Astrocyte (in vitro differentiated cells and primary cell): Measurements from ENCODE around the gene UNC79. TPM values are rescaled to one million over a fixed set of nuclear protein-coding genes. Genes with fewer than 3 reads are reported as not detected.

Experiments
- DNase-seq: peaks from one replicate; pipeline ENCODE4 v3.0.0-alpha.2; 2010; ENCODE audit warnings: low read depth
- FAIRE-seq: peaks from 2 replicates; lab custom pipeline; 2011; peaks lifted over from hg19 to GRCh38; lab: Jason Lieb, UNC
- H2AFZ ChIP-seq: 2 replicates; pipeline ENCODE4 v1.6.0; 2012; ENCODE audit warnings: low read depth, low read length, inconsistent platforms
- H3K27ac ChIP-seq: 2 replicates; pipeline ENCODE4 v1.5.1; 2011; ENCODE audit warnings: low read depth, low read length, inconsistent platforms
- H3K27me3 ChIP-seq: 2 replicates; pipeline ENCODE4 v1.6.0; 2011; ENCODE audit warnings: low read length, inconsistent platforms; ENCODE audit not compliant: insufficient read depth
- H3K36me3 ChIP-seq: 2 replicates; pipeline ENCODE4 v1.5.1; 2011; ENCODE audit warnings: low read length, inconsistent platforms; ENCODE audit not compliant: insufficient read depth
- H3K4me1 ChIP-seq: 2 replicates; pipeline ENCODE4 v1.5.1; 2011; ENCODE audit warnings: low read length, inconsistent platforms; ENCODE audit not compliant: insufficient read depth
- H3K4me2 ChIP-seq: 2 replicates; pipeline ENCODE4 v1.6.0; 2012; ENCODE audit warnings: low read length, inconsistent platforms
- H3K4me3 ChIP-seq: 2 replicates; pipeline ENCODE4 v1.5.1; 2011; ENCODE audit warnings: low read depth, mild to moderate bottlenecking, low read length, inconsistent platforms; ENCODE audit not compliant: insufficient read depth
- H3K79me2 ChIP-seq: 2 replicates; pipeline ENCODE4 v1.6.0; 2012; ENCODE audit warnings: mild to moderate bottlenecking, low read length, inconsistent platforms; ENCODE audit not compliant: insufficient read depth
- H3K9ac ChIP-seq: 2 replicates; pipeline ENCODE4 v1.6.0; 2012; ENCODE audit warnings: mild to moderate bottlenecking, low read length, inconsistent platforms
- H3K9me3 ChIP-seq: 2 replicates; pipeline ENCODE4 v1.5.1; 2012; ENCODE audit warnings: low read depth, mild to moderate bottlenecking, low read length, inconsistent platforms; ENCODE audit not compliant: insufficient read depth
- H4K20me1 ChIP-seq: 2 replicates; pipeline ENCODE4 v1.6.0; 2012; ENCODE audit warnings: low read length, inconsistent platforms; ENCODE audit not compliant: insufficient read depth
- H3K27ac Mint-ChIP-seq: one replicate; pipeline ENCODE4 v1.8.0; 2021; ENCODE audit warnings: mild to moderate bottlenecking, mixed read lengths; ENCODE audit not compliant: unreplicated experiment
- H3K27me3 Mint-ChIP-seq: one replicate; pipeline ENCODE4 v1.8.0; 2021; ENCODE audit warnings: low read depth, mixed read lengths; ENCODE audit not compliant: unreplicated experiment
- H3K36me3 Mint-ChIP-seq: one replicate; pipeline ENCODE4 v1.8.0; 2021; ENCODE audit warnings: low read depth, mixed read lengths; ENCODE audit not compliant: unreplicated experiment
- H3K4me1 Mint-ChIP-seq: one replicate; pipeline ENCODE4 v1.8.0; 2021; ENCODE audit warnings: low read depth, mixed read lengths; ENCODE audit not compliant: unreplicated experiment
- H3K4me3 Mint-ChIP-seq: one replicate; pipeline ENCODE4 v1.8.0; 2021; ENCODE audit warnings: mild to moderate bottlenecking, moderate library complexity, mixed read lengths; ENCODE audit not compliant: unreplicated experiment
- H3K9me3 Mint-ChIP-seq: one replicate; pipeline ENCODE4 v1.8.0; 2021; ENCODE audit warnings: mild to moderate bottlenecking, mixed read lengths; ENCODE audit not compliant: unreplicated experiment
- CTCF ChIP-seq: IDR thresholded peaks from 2 replicates; pipeline ENCODE4 v1.5.1; 2011; ENCODE audit warnings: low read depth, mild to moderate bottlenecking, inconsistent platforms, low read length, moderate library complexity; ENCODE audit not compliant: insufficient read depth
- EZH2 ChIP-seq: IDR thresholded peaks from 2 replicates; pipeline ENCODE4 v1.6.1; 2012; ENCODE audit warnings: mild to moderate bottlenecking, low read length, inconsistent platforms; ENCODE audit not compliant: insufficient read depth
- total RNA-seq: library from RNA; stranded (reverse); gene quantifications from 2 replicates; pipeline ENCODE4 v1.2.1, GENCODE V29; 2021

UNC79 gene
- total RNA-seq, 1 donor from 2014 or later: 0.66 TPM

- no peak overlapping the region for H3K27ac Mint-ChIP-seq
- Histone ChIP-seq H3K9ac (no peak overlapping the region), H4K20me1 (no peaks in the 10 kb centered on the region), H3K79me2 (no peaks in the 10 kb centered on the region), H3K9me3 (peaks cover 2% of the 10 kb centered on the region), H3K4me2 (no peak overlapping the region), H3K4me3 (no peak overlapping the region), H2AFZ (no peak overlapping the region), H3K4me1 (no peaks in the 10 kb centered on the region), H3K27ac (no peak overlapping the region), H3K36me3 (no peaks in the 10 kb centered on the region), H3K27me3 (no peaks in the 10 kb centered on the region)
- H3K4me1 Mint-ChIP-seq: no peaks in the 10 kb centered on the region
- no peak for FAIRE-seq
- TF ChIP-seq EZH2 (no peak), CTCF (no peak)
- H3K4me3 Mint-ChIP-seq: no peak overlapping the region
- H3K27me3 Mint-ChIP-seq: no peaks in the 10 kb centered on the region
- DNase-seq: no peak
- H3K36me3 Mint-ChIP-seq: no peaks in the 10 kb centered on the region
- H3K9me3 Mint-ChIP-seq: peaks cover 17% of the 10 kb centered on the region
Observed at GRCh38 chr14:93665169-93665568, 234.4 kb downstream of the UNC79 start.

- FAIRE-seq (no peak), DNase-seq (no peak)
- H3K9me3 ChIP-seq: no peaks in the 10 kb centered on the region
Observed at GRCh38 chr14:93669632-93670031, 238.9 kb downstream of the UNC79 start.

More at GRCh38 chr14:93669632-93670031, 238.9 kb downstream of the UNC79 start:
- Histone ChIP-seq H3K27me3 (no peaks in the 10 kb centered on the region), H4K20me1 (no peaks in the 10 kb centered on the region), H3K79me2 (no peaks in the 10 kb centered on the region), H3K36me3 (no peaks in the 10 kb centered on the region), H3K4me3 (no peak overlapping the region), H2AFZ (no peak overlapping the region), H3K4me1 (no peaks in the 10 kb centered on the region), H3K27ac (no peak overlapping the region), H3K4me2 (no peak overlapping the region), H3K9ac (no peak overlapping the region)
- H3K4me3 Mint-ChIP-seq: no peak overlapping the region
- H3K27ac Mint-ChIP-seq: no peak overlapping the region
- peaks cover 4% of the 10 kb centered on the region for H3K27me3 Mint-ChIP-seq
- peaks cover 14% of the 10 kb centered on the region for H3K9me3 Mint-ChIP-seq
- TF ChIP-seq EZH2 (no peak), CTCF (no peak)
- no peaks in the 10 kb centered on the region for H3K36me3 Mint-ChIP-seq
- no peaks in the 10 kb centered on the region for H3K4me1 Mint-ChIP-seq
